C4-2B (cell line): ENCODE data around the gene THBD.

Experiments used
- CTCF ChIP-seq: fragments of 450-650 bp; conservative IDR thresholded peaks from 2 replicates; pipeline ENCODE4 v1.5.1; 2017; ENCODE audit warnings: mild to moderate bottlenecking
- ZFX ChIP-seq: fragments of 450-650 bp; IDR thresholded peaks from 2 replicates; pipeline ENCODE4 v1.6.1; 2017

- TF ChIP-seq CTCF, result no peak
- no peak for TF ChIP-seq ZFX
Observed at GRCh38 chr20:23002276-23002675, 47.2 kb downstream of the THBD start.
